ENCODE results near the gene TSEN2. TPM values are rescaled to one million over a fixed set of nuclear protein-coding genes. Genes with fewer than 3 reads are reported as not detected.

The TSEN2 gene
- total RNA-seq, 2 experiments from 2014 or later, result 7.5 to 8.0 TPM

GRCh38 chr3:12558706-12559105 is 74.4 kb downstream of the TSEN2 start:
- DNase-seq, result no peak
- Mint-ChIP-seq H3K4me3 (no peak overlapping the region), H3K4me1 (peaks cover 58% of the 10 kb centered on the region), H3K27me3 (peaks cover 17% of the 10 kb centered on the region), H3K36me3 (ENCODE audit: low read depth) (no peaks in the 10 kb centered on the region), H3K27ac (no peak overlapping the region), H3K9me3 (no peaks in the 10 kb centered on the region)
- ChIA-PET POLR2A (interaction anchor here (1.1 to 4.2 kb wide), 5 partner anchors 11 to 105 kb away, joined by 3 to 21 read pairs (median 4); partner anchors contain the start of genes RAF1 and TSEN2), CTCF (interaction anchor here (0.9 to 1.6 kb wide), 4 partner anchors 12 to 148 kb away, joined by 3 read pairs; partner anchors contain the start of gene TSEN2)

- no peak for DNase-seq
- Mint-ChIP-seq H3K4me3 (no peak overlapping the region), H3K36me3 (ENCODE audit: low read depth) (peaks cover 2% of the 10 kb centered on the region), H3K27me3 (peaks cover 10% of the 10 kb centered on the region), H3K4me1 (peaks cover 53% of the 10 kb centered on the region), H3K27ac (no peak overlapping the region), H3K9me3 (no peaks in the 10 kb centered on the region)
- POLR2A ChIA-PET, result interaction anchor here (1.1 to 4.2 kb wide), 4 partner anchors 23 to 104 kb away, joined by 3 to 21 read pairs (median 6); partner anchors contain the start of genes RAF1 and TSEN2
- CTCF ChIA-PET, result interaction anchor here (1.6 kb wide), 1 partner anchor 147 kb away, joined by 3 read pairs; no protein-coding TSS in a partner anchor
Measured at GRCh38 chr3:12559520-12559919, 75.2 kb downstream of the TSEN2 start.

- no peak for DNase-seq
- CTCF ChIA-PET, result interaction anchor here (0.7 to 1.0 kb wide), 3 partner anchors 62 to 103 kb away, joined by 3 read pairs; partner anchors contain the start of gene RAF1
- Mint-ChIP-seq H3K36me3 (ENCODE audit: low read depth) (peaks cover 9% of the 10 kb centered on the region), H3K9me3 (peaks cover 5% of the 10 kb centered on the region), H3K4me1 (peaks cover 56% of the 10 kb centered on the region), H3K27me3 (peaks cover 3% of the 10 kb centered on the region), H3K4me3 (no peak overlapping the region), H3K27ac (peak overlapping the region; percentile 38)
- POLR2A ChIA-PET, result interaction anchor here (0.6 to 2.5 kb wide), 4 partner anchors 22 to 103 kb away, joined by 3 to 11 read pairs (median 6); partner anchors contain the start of gene RAF1
Measured at GRCh38 chr3:12560505-12561190, 76.4 kb downstream of the TSEN2 start.

- DNase-seq, result no peak
- H3K27me3 Mint-ChIP-seq, result no peaks in the 10 kb centered on the region
- H3K36me3 Mint-ChIP-seq (ENCODE audit: low read depth), result peaks cover 14% of the 10 kb centered on the region
- H3K4me1 Mint-ChIP-seq, result peaks cover 55% of the 10 kb centered on the region
- ChIA-PET POLR2A (interaction anchor here (0.6 to 1.7 kb wide), 2 partner anchors 101 to 103 kb away, joined by 3 to 11 read pairs; partner anchors contain the start of gene RAF1), CTCF (no interaction called here)
- no peak overlapping the region for H3K27ac Mint-ChIP-seq
- H3K4me3 Mint-ChIP-seq, result no peak overlapping the region
- peaks cover 11% of the 10 kb centered on the region for H3K9me3 Mint-ChIP-seq
Measured at GRCh38 chr3:12561397-12561796, 77.1 kb downstream of the TSEN2 start.

- Mint-ChIP-seq H3K36me3 (ENCODE audit: low read depth) (peaks cover 21% of the 10 kb centered on the region), H3K27me3 (no peaks in the 10 kb centered on the region), H3K9me3 (peaks cover 16% of the 10 kb centered on the region), H3K27ac (no peak overlapping the region), H3K4me3 (no peak overlapping the region), H3K4me1 (peaks cover 56% of the 10 kb centered on the region)
- no peak for DNase-seq
- CTCF ChIA-PET, result no interaction called here
- POLR2A ChIA-PET, result interaction anchor here (1.2 kb wide), 1 partner anchor 101 kb away, joined by 3 read pairs; no protein-coding TSS in a partner anchor
Measured at GRCh38 chr3:12562451-12562850, 78.2 kb downstream of the TSEN2 start.

GRCh38 chr3:12566976-12567375 is 82.7 kb downstream of the TSEN2 start:
- peaks cover 16% of the 10 kb centered on the region for H3K9me3 Mint-ChIP-seq
- DNase-seq, result no peak
- POLR2A ChIA-PET, result interaction anchor here (0.5 kb wide), 1 partner anchor 196 kb away, joined by 3 read pairs; no protein-coding TSS in a partner anchor
- CTCF ChIA-PET, result no interaction called here
- peaks cover 15% of the 10 kb centered on the region for H3K4me1 Mint-ChIP-seq
- no peak overlapping the region for H3K27ac Mint-ChIP-seq
- H3K4me3 Mint-ChIP-seq, result no peak overlapping the region
- peaks cover 50% of the 10 kb centered on the region for H3K36me3 Mint-ChIP-seq (ENCODE audit: low read depth)
- H3K27me3 Mint-ChIP-seq, result no peaks in the 10 kb centered on the region

- ChIA-PET CTCF (interaction anchor here (1.4 kb wide), 1 partner anchor 10 kb away, joined by 4 read pairs; no protein-coding TSS in a partner anchor), POLR2A (interaction anchor here (0.7 to 2.4 kb wide), 4 partner anchors 10 to 96 kb away, joined by 3 to 7 read pairs (median 4); no protein-coding TSS in a partner anchor)
- Mint-ChIP-seq H3K9me3 (peaks cover 16% of the 10 kb centered on the region), H3K27ac (no peak overlapping the region), H3K27me3 (no peaks in the 10 kb centered on the region), H3K4me3 (no peak overlapping the region), H3K36me3 (ENCODE audit: low read depth) (peaks cover 62% of the 10 kb centered on the region), H3K4me1 (peaks cover 14% of the 10 kb centered on the region)
- DNase-seq, result no peak
Measured at GRCh38 chr3:12568747-12569146, 84.5 kb downstream of the TSEN2 start.

GRCh38 chr3:12569836-12570235 is 85.6 kb downstream of the TSEN2 start:
- Mint-ChIP-seq H3K4me1 (peaks cover 11% of the 10 kb centered on the region), H3K9me3 (peaks cover 13% of the 10 kb centered on the region), H3K4me3 (no peak overlapping the region), H3K36me3 (ENCODE audit: low read depth) (peaks cover 65% of the 10 kb centered on the region), H3K27ac (no peak overlapping the region), H3K27me3 (no peaks in the 10 kb centered on the region)
- no peak for DNase-seq
- ChIA-PET POLR2A (interaction anchor here (1.4 to 2.4 kb wide), 3 partner anchors 11 to 85 kb away, joined by 4 to 7 read pairs (median 5); partner anchors contain the start of gene TSEN2), CTCF (no interaction called here)

- H3K27ac Mint-ChIP-seq, result no peak overlapping the region
- no peak overlapping the region for H3K4me3 Mint-ChIP-seq
- peaks cover 65% of the 10 kb centered on the region for H3K36me3 Mint-ChIP-seq (ENCODE audit: low read depth)
- no peaks in the 10 kb centered on the region for H3K27me3 Mint-ChIP-seq
- peaks cover under 1% of the 10 kb centered on the region for H3K4me1 Mint-ChIP-seq
- H3K9me3 Mint-ChIP-seq, result peaks cover under 1% of the 10 kb centered on the region
- POLR2A ChIA-PET, result no interaction called here
- no peak for DNase-seq
- CTCF ChIA-PET, result no interaction called here
Measured at GRCh38 chr3:12571986-12572385, 87.7 kb downstream of the TSEN2 start.

- Mint-ChIP-seq H3K4me3 (no peak overlapping the region), H3K27me3 (no peaks in the 10 kb centered on the region), H3K36me3 (ENCODE audit: low read depth) (peaks cover 72% of the 10 kb centered on the region), H3K27ac (no peak overlapping the region), H3K9me3 (no peaks in the 10 kb centered on the region), H3K4me1 (peaks cover 4% of the 10 kb centered on the region)
- ChIA-PET CTCF (no interaction called here), POLR2A (interaction anchor here (0.9 kb wide), 1 partner anchor 10 kb away, joined by 3 read pairs; no protein-coding TSS in a partner anchor)
- DNase-seq, result no peak
Measured at GRCh38 chr3:12574131-12574530, 89.9 kb downstream of the TSEN2 start.

GRCh38 chr3:12574661-12575060 is 90.4 kb downstream of the TSEN2 start:
- Mint-ChIP-seq H3K27ac (no peak overlapping the region), H3K4me1 (peaks cover 4% of the 10 kb centered on the region), H3K36me3 (ENCODE audit: low read depth) (peaks cover 74% of the 10 kb centered on the region), H3K9me3 (no peaks in the 10 kb centered on the region), H3K4me3 (no peak overlapping the region), H3K27me3 (no peaks in the 10 kb centered on the region)
- POLR2A ChIA-PET, result no interaction called here
- CTCF ChIA-PET, result no interaction called here
- no peak for DNase-seq

GRCh38 chr3:12577379-12577778 is 93.1 kb downstream of the TSEN2 start:
- Mint-ChIP-seq H3K4me3 (no peak overlapping the region), H3K36me3 (ENCODE audit: low read depth) (peaks cover 71% of the 10 kb centered on the region), H3K9me3 (no peaks in the 10 kb centered on the region), H3K27ac (no peak overlapping the region), H3K4me1 (peaks cover 4% of the 10 kb centered on the region), H3K27me3 (no peaks in the 10 kb centered on the region)
- ChIA-PET CTCF (no interaction called here), POLR2A (no interaction called here)
- DNase-seq, result no peak

GRCh38 chr3:12578742-12579141 is 94.5 kb downstream of the TSEN2 start:
- H3K9me3 Mint-ChIP-seq, result no peaks in the 10 kb centered on the region
- H3K4me1 Mint-ChIP-seq, result peaks cover 4% of the 10 kb centered on the region
- H3K27me3 Mint-ChIP-seq, result no peaks in the 10 kb centered on the region
- no peak for DNase-seq
- ChIA-PET POLR2A (interaction anchor here (1.0 to 1.1 kb wide), 2 partner anchors 84 to 86 kb away, joined by 3 to 6 read pairs; no protein-coding TSS in a partner anchor), CTCF (interaction anchor here (0.6 to 1.8 kb wide), 6 partner anchors 9 to 143 kb away, joined by 3 to 5 read pairs (median 3); partner anchors contain the start of gene TSEN2)
- no peak overlapping the region for H3K27ac Mint-ChIP-seq
- H3K4me3 Mint-ChIP-seq, result no peak overlapping the region
- peaks cover 73% of the 10 kb centered on the region for H3K36me3 Mint-ChIP-seq (ENCODE audit: low read depth)
